OCI-M2 (cell line): ENCODE results near the gene TRAPPC8.
"Not testable (repeated sequence)": the region's sequence is repeated elsewhere in the genome, so short reads cannot be mapped to it uniquely, and the experiment has no call there.

Source experiments
- DNase-seq: peaks from one replicate; lab custom pipeline; 2025; ENCODE audit not compliant: unreplicated experiment; lab: John Stamatoyannopoulos, UW

Gene TRAPPC8

DNA sequence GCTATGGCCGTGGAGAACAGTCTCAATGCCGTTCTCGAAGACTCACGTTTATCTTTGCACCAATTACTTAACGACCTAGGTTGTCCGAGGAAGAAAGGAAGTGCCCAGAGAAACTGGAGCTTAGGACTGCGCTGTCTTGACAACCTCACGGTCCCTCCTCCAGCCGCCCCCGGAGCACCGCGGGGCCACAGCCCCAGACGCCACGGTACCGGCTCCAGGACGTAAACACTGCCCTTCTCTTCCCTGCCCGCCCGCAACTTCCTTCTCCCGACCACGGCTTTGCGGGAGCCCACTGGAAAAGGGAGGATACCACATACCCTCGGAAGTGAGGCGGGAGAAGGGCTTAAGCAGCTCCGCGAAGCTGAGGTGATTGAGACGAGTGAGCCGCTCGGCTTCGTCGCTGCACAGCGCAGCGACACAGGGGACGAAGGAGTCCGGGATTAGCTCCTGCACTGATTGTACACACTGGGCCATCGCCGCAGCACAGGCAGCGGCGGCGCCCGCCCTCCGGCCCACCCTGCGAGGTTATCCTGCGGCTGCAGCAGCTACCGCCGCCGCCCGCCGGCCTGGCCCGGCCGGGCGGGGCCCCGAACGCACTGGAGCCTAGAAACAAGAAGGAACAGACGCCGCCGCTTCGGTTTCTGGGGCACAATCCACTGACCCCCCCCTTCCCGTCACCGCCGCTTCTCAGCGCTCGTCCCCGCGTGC, 483 bp downstream of the TRAPPC8 start:
- DNase-seq = no peak

DNA sequence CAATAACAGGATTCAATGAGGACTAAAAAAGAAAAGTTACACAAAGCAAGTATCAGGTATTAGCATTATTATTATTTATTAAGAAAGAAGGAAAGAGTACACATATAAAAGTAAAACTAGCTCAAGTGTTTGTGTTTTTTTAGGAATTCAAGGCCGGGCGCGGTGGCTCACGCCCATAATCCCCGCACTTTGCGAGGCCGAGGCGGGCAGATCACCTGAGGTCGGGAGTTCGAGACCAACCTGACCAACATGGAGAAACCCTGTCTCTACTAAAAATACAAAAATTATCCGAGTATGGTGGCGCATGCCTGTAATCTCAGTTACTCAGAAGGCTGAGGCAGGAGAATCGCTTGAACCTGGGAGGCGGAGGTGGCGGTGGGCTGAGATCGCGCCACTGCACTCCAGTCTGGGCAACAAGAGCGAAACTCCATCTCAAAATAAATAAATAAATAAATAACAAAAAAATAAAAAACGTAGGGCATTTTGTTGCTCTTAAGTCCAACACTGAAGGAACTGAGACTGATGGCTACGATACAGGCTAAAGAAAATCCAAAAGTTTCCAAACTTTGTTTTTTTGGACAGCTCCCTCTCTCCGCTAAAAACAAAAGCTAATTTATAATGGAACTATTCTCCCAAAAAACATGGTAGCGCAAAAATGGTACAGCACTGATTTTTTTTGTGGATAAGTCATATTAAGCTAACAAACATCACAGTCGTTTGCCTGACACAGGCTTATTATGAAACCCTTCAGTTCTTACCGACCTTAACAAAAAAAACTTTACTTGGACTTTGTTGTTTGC, 1.7 kb downstream of the TRAPPC8 start:
- DNase-seq = no peak

DNA sequence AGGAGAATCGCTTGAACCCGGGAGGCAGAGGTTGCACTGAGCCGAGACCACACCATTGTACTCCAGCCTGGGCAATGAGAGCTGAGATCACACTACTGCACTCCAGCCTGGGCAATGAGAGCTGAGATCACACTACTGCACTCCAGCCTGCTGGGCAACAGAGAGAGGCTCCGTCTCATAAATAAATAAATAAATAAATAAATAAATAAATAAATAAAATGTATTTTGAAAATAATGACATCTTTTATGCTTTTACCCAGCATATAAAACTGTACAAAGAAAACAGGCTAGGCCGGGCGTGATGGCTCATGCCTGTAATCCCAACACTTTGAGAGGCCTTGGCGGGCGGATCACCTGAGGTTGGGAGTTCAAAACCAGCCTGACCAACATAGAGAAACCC, 8.2 kb downstream of the TRAPPC8 start:
- not testable (repeated sequence) for DNase-seq

DNA sequence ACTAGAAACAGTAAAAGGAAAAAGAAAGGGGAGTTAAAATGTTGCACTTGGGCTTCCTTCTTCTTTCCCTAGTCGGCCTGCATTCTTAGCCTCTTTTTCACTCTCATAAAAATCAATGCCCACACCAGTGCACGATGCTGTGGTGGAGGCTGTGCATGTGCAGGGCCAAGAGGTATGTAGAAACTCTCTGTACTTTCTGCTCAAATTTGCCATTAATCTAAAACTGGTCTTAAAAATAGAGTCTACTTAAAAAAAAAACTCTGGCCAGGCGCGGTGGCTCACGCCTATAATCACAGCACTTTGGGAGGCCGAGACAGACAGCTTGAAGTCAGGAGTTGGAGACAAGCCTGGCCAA, 11.1 kb downstream of the TRAPPC8 start:
- DNase-seq = no peak

DNA sequence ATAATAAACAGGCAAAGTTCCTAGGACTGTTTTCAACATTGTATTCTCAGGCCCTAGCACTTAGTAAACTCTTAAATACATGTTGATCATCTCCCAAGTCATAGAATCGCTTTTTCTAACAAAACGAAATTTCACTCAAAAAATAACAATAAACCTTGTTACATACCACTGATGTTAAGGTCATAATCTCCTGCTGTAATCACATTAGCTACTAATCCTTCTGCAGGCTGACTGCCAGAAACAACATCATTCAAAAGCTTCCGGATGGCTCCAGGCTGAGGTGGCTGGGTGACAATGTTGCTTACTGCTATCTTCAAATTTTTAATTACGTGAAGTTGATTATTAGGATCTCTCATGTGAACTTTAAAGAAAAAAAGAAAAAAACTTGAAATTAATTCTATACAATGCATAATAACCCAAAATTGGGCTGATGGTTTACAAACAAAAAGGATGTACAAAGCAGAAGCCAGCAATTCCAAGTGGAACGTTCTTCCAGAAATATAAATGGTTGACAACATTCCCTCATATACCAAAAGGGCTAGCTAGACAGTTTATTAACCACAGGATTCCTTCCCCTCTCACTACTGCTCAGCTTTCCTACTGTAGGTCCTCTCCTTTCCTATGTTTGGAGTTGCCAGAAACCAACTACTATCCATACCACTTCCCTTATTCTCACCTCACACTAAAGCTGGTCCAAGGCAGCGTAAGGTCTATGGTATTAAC, 11.6 kb downstream of the TRAPPC8 start:
- DNase-seq = no peak

DNA sequence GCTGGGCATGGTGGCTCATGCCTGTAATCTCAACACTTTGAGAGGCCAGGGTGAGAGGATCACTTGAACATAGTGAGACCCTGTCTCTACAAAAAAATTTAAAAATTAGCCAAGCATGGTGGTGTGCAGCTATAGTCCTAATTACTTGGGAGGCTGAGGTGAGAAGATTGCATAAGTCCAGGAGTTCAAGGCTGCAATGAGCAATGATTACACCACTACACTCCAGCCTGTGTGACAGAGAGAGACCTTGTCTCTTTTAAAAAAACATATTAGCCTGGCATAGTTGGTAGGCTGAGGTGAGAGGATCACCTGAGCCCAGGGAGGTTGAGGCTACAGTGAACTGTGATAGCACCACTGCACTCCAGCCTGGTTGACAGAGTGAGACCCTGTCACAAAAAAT, 13.7 kb downstream of the TRAPPC8 start:
- no peak for DNase-seq

DNA sequence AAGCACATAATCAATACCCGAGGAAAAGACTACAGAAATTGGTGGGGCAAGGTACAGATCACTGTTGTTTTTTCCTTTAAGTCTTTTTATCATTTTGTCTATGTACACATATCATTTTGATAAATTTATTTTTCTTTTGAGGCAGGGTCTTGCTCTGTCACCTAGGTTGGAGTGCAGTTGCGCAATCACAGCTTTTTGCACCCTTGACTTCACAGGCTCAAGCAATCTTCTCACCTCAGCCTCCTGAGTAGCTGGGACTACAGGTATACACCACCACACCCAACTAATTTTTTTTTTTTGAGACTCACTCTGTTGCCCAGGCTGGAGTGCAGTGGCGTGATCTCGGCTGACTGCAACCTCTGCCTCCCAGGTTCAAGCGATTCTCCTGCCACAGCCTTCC, 15.9 kb downstream of the TRAPPC8 start:
- DNase-seq = not testable (repeated sequence)

DNA sequence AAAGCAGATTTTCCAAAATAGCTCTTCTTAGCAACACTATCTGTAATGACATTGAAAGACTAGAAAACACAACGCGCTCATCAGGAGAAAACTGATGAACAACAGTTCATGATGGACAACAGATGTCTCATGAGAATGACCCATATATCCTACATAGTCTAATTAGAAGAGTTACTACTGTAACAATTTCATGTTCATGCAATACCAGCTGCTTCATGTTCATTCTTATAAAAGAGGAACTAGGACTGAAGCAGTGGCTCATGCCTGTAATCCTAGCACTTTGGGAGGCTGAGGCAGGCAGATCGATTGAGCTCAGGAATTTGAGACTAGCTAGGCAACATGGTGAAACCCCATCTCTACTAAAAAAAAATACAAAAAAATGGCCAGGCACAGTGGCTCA, 22.7 kb downstream of the TRAPPC8 start:
- DNase-seq = no peak

DNA sequence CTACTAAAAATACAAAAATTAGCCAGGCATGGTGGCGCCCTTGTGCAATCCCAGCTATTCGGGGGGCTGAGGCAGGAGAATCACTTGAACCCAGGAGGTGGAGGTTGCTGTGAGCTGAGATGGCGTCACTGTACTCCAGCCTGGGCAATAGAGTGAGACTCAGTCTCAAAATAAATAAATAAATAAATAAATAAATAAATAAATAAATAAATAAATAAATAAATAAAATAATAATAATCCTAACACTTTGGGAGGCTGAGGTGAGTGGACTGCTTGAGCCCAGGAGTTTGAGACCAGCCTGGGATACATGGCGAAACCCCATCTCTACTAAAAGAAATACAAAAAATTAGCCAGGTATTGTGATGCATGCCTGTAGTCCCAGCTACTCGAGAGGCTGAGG, 23.6 kb downstream of the TRAPPC8 start:
- not testable (repeated sequence) for DNase-seq

DNA sequence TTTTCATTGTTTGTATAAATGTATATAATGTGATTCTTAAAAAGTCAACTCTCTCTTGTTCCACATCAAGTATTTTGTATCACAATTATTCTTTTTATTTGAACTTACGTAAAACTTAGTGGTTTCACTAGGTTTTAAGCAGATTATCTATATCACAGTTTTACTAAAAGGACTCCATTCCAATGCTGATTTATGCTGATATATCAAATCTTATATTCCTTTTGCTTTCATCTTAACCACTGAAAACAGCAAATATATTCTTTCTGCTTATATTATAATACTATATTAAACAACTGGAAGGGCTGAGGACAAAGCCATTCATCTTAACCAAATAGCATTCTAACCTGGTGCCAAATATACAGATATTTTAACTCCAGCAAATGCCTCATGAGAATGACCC, 24.2 kb downstream of the TRAPPC8 start:
- DNase-seq = no peak

DNA sequence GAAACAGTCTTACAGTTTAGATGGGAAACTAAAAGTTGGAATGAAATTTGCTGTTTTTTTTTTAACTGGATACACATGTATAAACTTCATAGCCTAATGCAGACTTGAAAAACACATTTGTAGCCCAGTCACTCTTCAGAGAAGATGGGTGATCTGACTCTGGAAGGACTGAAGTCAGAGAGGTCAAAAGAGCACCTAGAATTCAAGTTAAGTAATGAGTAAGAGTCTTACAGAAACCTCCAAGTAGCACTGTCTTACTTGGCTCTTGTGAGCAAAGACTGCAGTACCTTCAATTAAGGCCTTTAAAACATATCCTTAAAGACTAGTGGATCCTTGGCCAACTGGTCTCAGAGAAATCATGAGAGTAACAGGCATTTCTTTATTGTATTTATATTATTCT, 41.9 kb downstream of the TRAPPC8 start:
- no peak for DNase-seq

DNA sequence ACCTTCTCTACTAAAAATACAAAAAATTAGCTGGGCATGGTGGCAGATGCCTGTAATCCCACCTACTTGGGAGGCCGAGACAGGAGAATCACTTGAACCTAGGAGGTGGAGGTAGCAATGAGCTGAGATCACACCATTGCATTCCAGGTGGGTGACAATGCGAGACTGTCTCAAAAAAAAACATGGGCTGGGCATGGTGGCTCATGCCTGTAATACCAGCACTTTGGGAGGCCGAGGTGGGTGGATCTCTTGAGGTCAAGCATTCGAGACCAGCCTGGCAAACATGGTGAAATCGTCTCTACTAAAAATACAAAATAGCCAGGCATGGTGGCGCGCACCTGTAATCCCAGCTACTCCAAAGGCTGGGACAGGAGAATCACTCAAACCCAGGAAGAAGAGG, 43.2 kb downstream of the TRAPPC8 start:
- DNase-seq = not testable (repeated sequence)

DNA sequence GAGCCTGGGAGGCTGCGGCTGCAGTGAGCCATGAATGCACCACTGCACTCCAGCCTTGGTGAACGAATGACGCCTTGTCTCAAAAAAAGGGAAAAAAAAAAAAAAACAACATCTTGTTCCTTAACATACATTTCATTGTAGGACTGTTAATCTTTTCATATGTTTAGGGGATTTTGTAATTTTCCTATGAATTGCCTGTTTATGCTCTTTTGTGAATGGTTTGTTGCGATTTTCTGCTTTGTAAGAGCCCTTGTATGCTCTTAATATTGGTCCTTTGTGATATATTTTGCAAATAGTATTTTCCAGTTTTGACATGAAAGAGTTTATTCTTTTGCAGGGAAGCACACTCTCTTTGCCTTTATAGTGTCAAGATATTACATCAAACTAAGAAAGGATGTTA, 50.0 kb downstream of the TRAPPC8 start:
- no peak for DNase-seq

DNA sequence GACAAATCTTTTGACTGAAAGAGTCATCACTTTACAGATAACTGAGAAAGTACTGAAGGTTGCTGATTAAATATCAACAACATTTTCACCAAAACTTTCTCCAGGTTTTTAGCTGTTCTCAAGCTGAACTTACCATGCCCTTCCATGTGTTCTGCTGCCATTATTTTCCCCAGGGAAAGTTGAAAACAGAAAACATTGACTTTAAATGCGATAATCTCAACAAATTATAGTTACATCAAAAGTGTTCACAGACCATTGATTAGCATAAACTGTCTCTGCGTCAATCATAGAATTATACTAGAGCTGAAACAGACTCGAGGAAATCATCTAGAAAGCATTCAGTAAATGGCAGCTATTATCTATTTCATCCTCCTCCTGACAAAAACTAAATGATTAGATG, 51.4 kb downstream of the TRAPPC8 start:
- no peak for DNase-seq

DNA sequence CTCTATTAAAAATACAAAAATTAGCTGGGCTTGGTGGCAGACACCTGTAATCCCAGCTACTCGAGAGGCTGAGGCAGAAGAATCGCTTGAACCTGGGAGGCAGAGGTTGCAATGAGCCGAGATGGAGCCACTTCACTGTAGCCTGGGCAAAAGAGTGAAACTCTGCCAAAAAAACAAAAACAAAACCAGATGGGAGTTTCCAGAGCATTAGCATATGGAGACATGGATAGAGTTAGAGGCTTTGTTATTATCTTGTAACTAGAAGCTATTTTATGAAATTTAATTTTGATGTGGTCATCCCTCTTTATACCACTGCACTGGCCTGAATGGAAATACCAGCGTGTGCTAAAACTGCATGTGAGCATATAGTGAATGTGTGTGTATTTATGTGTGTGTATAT, 58.9 kb downstream of the TRAPPC8 start:
- no peak for DNase-seq

DNA sequence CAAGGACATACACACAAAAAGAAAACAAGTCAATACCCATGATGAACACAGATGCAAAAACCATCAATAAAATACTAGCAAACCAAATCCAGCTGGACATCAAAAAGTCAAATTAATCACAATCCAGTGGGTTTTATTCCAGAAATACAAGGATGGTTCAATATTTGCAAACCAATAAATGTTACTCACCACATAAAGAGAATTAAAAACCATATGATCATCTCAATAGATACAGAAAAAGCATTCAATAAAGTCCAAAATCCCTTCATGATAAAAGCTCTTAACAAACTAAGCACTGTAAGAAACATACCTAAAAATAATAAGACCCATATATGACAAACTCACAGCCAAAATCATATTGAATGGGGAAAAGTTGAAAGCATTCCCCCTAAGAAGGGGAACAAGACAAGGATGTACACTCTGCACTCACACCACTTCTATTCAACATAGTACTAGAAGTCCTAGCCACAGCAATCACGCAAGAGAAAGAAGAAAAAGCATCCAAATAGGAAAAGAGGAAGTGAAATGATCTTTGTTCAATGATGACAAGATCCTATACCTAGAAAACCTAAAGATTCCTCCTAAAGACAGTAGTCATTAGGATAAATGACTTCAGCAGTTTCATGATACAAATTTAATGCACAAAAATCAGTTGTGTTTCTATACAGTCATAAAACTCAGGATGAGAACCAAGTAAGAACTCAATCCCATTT, 62.6 kb downstream of the TRAPPC8 start:
- DNase-seq = no peak

DNA sequence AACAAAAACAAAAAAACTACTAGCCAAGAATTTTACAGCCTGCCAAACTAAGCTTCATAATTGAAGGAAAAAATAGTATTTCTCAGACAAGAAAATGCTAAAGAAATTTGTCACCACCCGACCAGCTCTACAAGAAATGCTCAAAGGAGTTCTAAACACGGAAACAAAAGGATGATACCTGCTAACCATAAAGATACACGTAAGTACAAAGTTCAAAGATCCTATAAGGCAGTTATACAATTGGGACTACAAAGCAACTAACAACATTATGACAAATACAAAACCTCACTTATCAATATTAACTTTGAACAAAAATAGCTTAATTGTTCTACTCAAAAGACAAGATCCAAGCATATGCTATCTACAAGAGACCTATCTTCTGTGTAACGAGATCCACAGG, 64.6 kb downstream of the TRAPPC8 start:
- no peak for DNase-seq

DNA sequence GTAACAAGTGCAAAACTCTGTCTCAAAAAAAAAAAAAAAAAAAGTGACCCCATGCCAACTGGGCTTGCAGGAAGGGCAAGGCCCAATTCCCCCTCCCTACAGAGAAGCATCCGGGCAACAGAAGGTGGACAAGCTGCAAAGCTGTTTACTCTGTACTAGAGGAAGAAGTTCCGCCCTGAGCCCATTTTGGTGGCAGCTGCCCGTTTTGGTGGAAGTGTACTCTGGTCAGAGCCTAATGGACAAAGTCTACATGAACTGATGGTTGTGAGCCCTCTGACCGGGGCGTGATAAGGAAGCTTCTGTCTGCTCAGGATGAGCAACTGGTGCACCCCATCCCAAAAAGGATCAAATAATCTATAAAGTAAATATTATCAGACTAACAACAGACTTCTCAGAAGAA, 65.0 kb downstream of the TRAPPC8 start:
- DNase-seq = no peak

DNA sequence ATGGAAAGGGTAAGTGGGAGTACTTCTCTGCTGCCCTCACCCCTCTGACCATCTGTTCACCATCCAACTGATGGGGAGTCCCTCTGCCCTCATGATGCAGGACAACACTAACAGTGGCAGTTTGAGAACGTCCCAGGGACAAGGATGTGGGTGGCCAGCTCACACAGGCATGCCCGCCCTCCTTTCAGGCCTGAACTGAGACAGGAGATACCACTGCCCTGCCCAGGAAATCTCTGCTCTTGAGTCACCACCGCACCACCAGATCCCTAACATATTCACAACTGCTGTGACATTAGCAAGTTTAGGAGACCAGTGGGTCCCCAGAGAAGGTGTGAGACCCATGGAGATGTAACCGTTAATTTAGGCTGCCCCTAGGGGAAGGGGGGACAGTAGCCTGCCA, 66.2 kb downstream of the TRAPPC8 start:
- no peak for DNase-seq

DNA sequence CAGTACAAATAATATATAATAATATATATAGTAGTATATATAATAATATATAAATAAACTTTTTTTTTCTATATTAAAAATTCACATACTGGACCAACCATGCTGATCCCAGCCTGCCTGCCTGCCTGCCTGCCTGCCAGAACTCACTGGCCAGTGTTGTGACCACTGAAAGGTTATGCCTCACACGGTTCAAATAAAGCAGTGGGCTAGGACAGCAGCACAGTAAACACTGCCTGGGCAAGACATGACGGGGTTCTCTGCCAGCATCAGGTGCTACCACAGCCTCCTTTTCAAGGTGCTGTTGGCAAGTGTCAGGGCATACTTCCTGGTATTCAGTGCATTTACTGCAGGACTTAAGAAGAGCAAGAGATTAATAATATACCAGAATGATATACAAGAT, 67.6 kb downstream of the TRAPPC8 start:
- DNase-seq = no peak

DNA sequence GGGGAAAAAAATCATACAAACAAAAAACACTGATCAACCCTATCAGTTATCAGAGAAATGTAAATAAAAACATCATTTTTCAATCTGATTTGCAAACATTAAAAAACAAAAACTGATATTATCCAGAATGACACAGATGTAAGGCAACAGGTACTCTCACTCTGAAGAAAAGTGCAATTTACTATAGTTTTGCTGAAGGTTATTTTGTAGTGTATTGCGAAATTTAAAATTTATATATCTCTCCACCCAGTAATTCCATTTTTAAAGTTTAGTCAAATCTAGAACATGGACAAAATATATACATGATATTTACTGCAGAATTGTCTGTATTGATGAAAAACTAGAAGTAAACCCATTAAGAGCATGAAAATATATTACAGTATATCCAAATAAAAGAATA, 79.8 kb downstream of the TRAPPC8 start:
- no peak for DNase-seq

DNA sequence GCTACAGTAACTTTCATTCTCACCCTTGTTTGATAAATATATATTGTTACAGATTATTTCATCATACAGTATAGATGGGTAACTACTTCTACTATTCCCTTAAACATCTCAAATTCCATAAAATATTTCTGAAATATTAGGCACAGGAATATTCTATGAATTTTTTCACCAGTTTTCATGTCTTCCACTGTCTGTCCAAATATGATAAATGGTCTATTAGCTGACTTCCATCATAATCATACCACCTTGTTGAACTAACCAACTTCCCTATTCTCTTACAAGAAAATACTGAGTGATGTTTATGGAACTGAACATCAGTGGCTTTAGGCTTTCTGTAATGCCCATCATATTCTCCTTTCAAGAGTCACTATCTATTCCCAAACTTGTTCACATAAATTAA, 82.4 kb downstream of the TRAPPC8 start:
- DNase-seq = no peak
